ENCODE data around the gene AOPEP.

The AOPEP gene

GRCh38 chr9:95112436-95113280 is 386.2 kb downstream of the AOPEP start:
- in situ Hi-C loops (cut with MboI; ENCODE audit: low sequenced_read_pairs, unreplicated experiment), result no loop called here
- no peak for DNase-seq (ENCODE audit: low spot score)
- no peak for TF ChIP-seq CTCF (IDR thresholded peaks at IDR 0.05; ENCODE audit: borderline replicate concordance, control extremely low read depth, extremely low read depth, insufficient read depth, missing control alignments)

GRCh38 chr9:95115104-95115503 is 388.6 kb downstream of the AOPEP start:
- DNase-seq (ENCODE audit: low spot score), result no peak
- no peak for TF ChIP-seq CTCF (IDR thresholded peaks at IDR 0.05; ENCODE audit: borderline replicate concordance, control extremely low read depth, extremely low read depth, insufficient read depth, missing control alignments)
- in situ Hi-C loops (cut with MboI; ENCODE audit: low sequenced_read_pairs, unreplicated experiment), result no loop called here

GRCh38 chr9:95116002-95116807 is 389.7 kb downstream of the AOPEP start:
- in situ Hi-C loops (cut with MboI; ENCODE audit: low sequenced_read_pairs, unreplicated experiment), result no loop called here
- no peak for TF ChIP-seq CTCF (IDR thresholded peaks at IDR 0.05; ENCODE audit: borderline replicate concordance, control extremely low read depth, extremely low read depth, insufficient read depth, missing control alignments)

GRCh38 chr9:95116808-95117204 is 390.3 kb downstream of the AOPEP start:
- in situ Hi-C loops (cut with MboI; ENCODE audit: low sequenced_read_pairs, unreplicated experiment), result no loop called here
- TF ChIP-seq CTCF (IDR thresholded peaks at IDR 0.05; ENCODE audit: borderline replicate concordance, control extremely low read depth, extremely low read depth, insufficient read depth, missing control alignments), result no peak
- DNase-seq (ENCODE audit: low spot score), result no peak

More at GRCh38 chr9:95116002-95116807, 389.7 kb downstream of the AOPEP start:
- no peak for DNase-seq (ENCODE audit: low spot score)

GRCh38 chr9:95118596-95118995 is 392.1 kb downstream of the AOPEP start:
- TF ChIP-seq CTCF (IDR thresholded peaks at IDR 0.05; ENCODE audit: borderline replicate concordance, control extremely low read depth, extremely low read depth, insufficient read depth, missing control alignments), result no peak
- in situ Hi-C loops (cut with MboI; ENCODE audit: low sequenced_read_pairs, unreplicated experiment), result no loop called here
- DNase-seq (ENCODE audit: low spot score), result no peak

GRCh38 chr9:95120781-95121370 is 394.4 kb downstream of the AOPEP start:
- no peak for TF ChIP-seq CTCF (IDR thresholded peaks at IDR 0.05; ENCODE audit: borderline replicate concordance, control extremely low read depth, extremely low read depth, insufficient read depth, missing control alignments)
- DNase-seq (ENCODE audit: low spot score), result no peak
- in situ Hi-C loops (cut with MboI; ENCODE audit: low sequenced_read_pairs, unreplicated experiment), result loop anchor here (10.0 kb wide), 1 partner anchor 336 kb away; no protein-coding TSS in a partner anchor
